Inflammatory macrophage treated with lipopolysaccharide for 4 hours (primary cell): ENCODE data around the gene PSAPL1.
"Not testable (repeated sequence)": the region's sequence is repeated elsewhere in the genome, so short reads cannot be mapped to it uniquely, and the experiment has no call there.

Source experiments
- DNase-seq: peaks from one replicate; pipeline ENCODE4 v3.0.0-alpha.2; 2020

PSAPL1 gene

GRCh38 chr4:7457201-7458065 is 22.7 kb upstream of the PSAPL1 start:
- DNase-seq = no peak

- DNase-seq = not testable (repeated sequence)
These were observed 18.1 kb upstream of the PSAPL1 start for GRCh38 chr4:7452802-7453201.

- DNase-seq = no peak
These were observed 17.1 kb upstream of the PSAPL1 start for GRCh38 chr4:7451800-7452199.

- no peak for DNase-seq
These were observed 16.7 kb upstream of the PSAPL1 start for GRCh38 chr4:7451434-7451789.

GRCh38 chr4:7450775-7451433 is 16.2 kb upstream of the PSAPL1 start:
- no peak for DNase-seq

GRCh38 chr4:7448036-7448435 is 13.3 kb upstream of the PSAPL1 start:
- DNase-seq = no peak

- no peak for DNase-seq
These were observed 12.5 kb upstream of the PSAPL1 start for GRCh38 chr4:7447236-7447635.

- no peak for DNase-seq
These were observed 10.0 kb upstream of the PSAPL1 start for GRCh38 chr4:7444731-7445130.

GRCh38 chr4:7444314-7444713 is 9.6 kb upstream of the PSAPL1 start:
- DNase-seq = no peak

- DNase-seq = no peak
These were observed 7.9 kb upstream of the PSAPL1 start for GRCh38 chr4:7442574-7443162.

- no peak for DNase-seq
These were observed 6.5 kb upstream of the PSAPL1 start for GRCh38 chr4:7441201-7441600.

- no peak for DNase-seq
These were observed 5.0 kb upstream of the PSAPL1 start for GRCh38 chr4:7439699-7440098.

- DNase-seq = no peak
These were observed 1.5 kb upstream of the PSAPL1 start for GRCh38 chr4:7436256-7436655.

- DNase-seq = no peak
These were observed 836 bp upstream of the PSAPL1 start for GRCh38 chr4:7435471-7436061.

- no peak for DNase-seq
These were observed 477 bp downstream of the PSAPL1 start for GRCh38 chr4:7434141-7434765.

- no peak for DNase-seq
These were observed 1.2 kb downstream of the PSAPL1 start for GRCh38 chr4:7433376-7434140.

GRCh38 chr4:7432531-7433375 is 2.0 kb downstream of the PSAPL1 start:
- DNase-seq = no peak

- no peak for DNase-seq
These were observed 2.8 kb downstream of the PSAPL1 start for GRCh38 chr4:7431696-7432530.

- no peak for DNase-seq
These were observed 3.6 kb downstream of the PSAPL1 start for GRCh38 chr4:7430965-7431695.
